GM12801 (cell line): ENCODE data around the gene LPO.

Source experiments
- TF ChIP-seq, protein P1 (sequence below): IDR thresholded peaks from one replicate; pipeline ENCODE4 v1.5.1; 2011; ENCODE audit warnings: control low read depth; ENCODE audit not compliant: insufficient read length; ENCODE audit errors: extremely low read depth

LPO gene

DNA sequence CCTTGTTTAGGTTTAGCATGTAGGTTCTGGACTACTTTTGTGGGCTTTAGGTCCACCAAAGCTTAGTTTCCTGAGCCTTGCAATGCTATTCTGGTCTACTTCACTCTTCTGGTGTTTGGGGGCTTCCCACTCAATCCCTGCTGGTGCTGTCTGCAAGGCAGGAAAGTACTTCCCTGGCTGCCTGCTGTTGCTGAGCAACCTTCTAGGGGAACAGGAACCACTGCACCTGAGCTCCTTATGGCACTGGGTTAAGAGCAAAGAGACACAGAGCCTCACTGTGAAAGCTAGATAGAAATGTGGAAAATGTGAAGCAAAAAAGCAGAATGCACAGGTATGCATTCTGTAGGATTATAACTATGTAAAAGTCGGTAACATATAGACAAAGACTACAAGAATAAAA lies 25.4 kb downstream of the LPO start:
- TF ChIP-seq, protein P1, sequence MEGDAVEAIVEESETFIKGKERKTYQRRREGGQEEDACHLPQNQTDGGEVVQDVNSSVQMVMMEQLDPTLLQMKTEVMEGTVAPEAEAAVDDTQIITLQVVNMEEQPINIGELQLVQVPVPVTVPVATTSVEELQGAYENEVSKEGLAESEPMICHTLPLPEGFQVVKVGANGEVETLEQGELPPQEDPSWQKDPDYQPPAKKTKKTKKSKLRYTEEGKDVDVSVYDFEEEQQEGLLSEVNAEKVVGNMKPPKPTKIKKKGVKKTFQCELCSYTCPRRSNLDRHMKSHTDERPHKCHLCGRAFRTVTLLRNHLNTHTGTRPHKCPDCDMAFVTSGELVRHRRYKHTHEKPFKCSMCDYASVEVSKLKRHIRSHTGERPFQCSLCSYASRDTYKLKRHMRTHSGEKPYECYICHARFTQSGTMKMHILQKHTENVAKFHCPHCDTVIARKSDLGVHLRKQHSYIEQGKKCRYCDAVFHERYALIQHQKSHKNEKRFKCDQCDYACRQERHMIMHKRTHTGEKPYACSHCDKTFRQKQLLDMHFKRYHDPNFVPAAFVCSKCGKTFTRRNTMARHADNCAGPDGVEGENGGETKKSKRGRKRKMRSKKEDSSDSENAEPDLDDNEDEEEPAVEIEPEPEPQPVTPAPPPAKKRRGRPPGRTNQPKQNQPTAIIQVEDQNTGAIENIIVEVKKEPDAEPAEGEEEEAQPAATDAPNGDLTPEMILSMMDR, result no peak

DNA sequence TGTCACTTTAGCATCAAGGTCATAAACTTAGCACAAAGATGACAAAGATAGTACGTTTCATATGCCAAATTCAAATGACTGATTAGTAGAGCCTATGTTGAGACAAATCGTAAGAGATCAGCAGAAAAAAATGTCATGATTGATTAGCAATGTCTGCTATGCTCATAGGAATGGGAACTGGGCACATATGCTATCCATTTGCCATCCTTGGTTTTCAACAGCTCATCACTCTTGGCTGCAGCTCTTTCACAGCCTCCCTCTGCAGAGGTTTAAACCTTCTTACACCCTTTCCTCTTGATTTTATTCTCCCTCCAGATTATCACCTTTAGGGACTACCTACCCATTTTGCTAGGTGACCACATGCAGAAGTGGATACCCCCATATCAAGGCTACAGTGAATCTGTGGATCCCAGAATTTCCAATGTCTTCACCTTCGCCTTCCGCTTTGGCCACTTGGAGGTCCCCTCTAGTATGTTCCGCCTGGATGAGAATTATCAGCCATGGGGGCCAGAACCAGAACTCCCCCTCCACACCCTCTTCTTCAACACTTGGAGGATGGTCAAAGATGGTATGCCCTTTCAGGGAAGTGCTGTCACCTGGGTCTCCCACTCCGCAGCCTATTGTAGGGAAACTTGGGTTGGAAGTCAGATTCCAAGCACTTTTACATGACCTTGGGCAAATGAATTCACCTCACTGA lies 26.2 kb downstream of the LPO start:
- TF ChIP-seq, protein P1, result no peak

DNA sequence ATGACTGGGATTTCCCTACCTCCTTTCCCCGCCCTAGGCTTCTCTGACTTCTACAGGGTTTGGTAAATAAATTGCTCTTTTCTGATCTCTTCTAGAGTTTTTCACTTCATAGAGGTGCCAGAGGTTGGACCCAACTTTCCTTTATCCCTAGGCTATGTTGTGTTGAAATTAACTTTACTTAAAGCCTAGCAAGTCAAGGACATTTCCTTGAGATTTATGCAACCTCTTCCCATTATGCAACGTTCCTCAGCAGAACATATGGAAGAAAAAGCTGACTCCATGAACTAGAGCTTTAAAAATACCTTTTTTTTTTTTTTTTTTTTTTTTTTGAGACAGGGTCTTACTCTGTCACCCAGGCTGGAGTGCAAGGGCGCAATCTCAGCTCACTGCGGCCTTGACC lies 26.9 kb downstream of the LPO start:
- TF ChIP-seq, protein P1, result no peak

DNA sequence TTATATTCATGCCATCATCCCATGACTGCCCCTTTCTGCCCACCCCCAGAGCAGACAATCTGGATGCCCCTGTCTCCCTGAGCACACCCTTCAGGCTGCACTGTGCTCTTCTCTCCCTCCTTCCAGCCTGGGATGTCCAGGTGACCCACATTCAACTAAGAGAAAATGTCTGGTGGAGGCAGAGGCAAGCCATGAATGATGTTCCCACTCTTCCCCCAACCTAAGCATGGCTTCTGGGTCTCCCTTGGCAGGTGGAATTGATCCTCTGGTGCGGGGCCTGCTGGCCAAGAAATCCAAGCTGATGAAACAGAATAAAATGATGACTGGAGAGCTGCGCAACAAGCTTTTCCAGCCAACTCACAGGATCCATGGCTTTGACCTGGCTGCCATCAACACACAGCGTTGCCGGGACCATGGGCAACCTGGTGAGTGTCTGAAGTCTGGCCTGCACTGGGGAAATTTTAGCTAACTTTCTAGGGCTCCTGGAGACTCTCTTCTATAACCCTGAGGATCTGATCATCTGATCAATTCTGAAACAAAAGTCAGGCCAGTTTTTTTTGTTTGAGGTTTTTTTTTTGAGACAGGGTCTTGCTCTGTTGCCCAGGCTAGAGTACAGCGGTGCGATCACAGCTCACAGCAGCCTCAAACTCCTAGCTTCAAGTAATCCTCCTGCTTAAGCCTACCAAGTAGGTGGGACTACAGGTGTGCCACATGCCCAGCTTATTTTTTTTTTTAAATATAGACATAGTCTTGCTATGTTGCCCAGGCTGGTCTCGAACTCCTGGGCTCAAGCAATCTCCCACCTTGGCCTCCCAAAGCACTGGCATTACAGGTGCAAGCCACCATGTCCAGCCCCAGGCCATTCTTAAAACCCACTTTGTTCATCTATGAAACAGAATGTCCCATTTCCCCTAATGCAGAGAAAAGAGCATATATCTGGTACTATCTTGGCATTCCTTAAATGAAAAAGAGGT lies 27.8 kb downstream of the LPO start:
- TF ChIP-seq, protein P1, result no peak

DNA sequence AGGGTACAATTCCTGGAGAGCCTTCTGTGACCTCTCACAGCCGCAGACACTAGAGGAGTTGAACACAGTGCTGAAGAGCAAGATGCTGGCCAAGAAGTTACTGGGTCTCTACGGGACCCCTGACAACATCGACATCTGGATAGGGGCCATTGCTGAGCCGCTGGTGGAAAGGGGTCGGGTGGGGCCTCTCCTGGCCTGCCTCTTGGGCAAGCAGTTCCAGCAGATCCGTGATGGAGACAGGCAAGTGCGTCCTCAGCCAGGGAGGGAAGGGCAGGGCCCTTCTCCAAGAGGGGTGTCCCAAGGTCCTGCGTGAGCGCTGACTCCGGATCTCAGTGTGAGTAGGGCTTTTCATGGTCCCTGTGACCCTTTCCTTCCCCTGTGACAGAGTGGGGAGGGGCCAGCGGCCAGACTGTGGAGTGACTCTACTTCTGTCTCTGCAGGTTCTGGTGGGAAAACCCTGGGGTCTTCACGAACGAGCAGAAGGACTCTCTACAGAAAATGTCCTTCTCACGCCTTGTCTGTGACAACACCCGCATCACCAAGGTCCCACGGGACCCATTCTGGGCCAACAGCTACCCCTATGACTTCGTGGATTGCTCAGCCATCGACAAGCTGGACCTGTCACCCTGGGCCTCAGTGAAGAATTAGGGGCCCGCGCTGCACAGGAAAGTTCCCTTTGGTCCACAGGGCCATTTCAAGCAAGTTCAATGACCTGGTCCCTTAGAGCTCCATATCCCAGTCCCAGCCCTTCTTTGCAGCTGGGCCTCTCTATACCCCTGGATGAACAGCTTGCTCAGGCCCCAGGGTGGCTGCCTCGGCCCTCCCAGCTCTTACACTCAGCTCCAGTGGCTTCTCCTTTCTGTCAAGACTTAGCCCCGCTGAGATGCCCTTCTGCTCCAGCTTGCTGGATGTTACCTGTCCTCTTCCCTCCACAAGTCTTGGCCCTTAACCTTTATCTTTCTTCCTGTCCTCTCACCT lies 29.3 kb downstream of the LPO start:
- TF ChIP-seq, protein P1, result no peak

DNA sequence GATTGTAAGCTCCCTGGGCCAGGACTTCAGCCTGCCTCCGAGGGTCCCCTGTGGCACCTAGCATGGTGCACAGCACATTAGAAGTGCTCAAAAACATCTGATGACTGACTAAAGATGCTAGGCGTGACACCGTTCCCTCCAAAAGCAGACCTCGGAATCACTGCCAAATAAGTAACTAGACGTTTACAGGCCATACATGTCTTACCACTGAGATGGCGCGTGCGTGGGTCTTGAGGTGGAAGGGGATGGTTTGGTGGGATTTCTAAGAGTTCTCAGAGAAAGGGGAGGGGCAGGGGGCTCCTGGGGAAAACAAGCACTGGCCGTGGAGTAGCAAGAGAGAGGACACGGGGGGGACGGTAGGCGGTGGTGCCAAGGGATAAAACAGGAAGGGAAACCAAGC lies 29.9 kb downstream of the LPO start:
- TF ChIP-seq, protein P1, result no peak
